K562 (cell line): Measurements from ENCODE around the gene CLEC4E. TPM values are rescaled to one million over a fixed set of nuclear protein-coding genes. Genes with fewer than 3 reads are reported as not detected.

Experiments
- ATAC-seq: fragments of 200-7000 bp; cut with Tn5 transposase; 3 replicates; pipeline ENCODE4 v1.9.1; 2020; ENCODE audit warnings: moderate library complexity
- BruUV-seq: library from RNA; stranded (reverse); fragments of 400-500 nt; replicated peaks from 2 replicates; lab custom pipeline; 2021; lab: Mats Ljungman, UMichigan
- CTCF ChIA-PET: fragments of 300-600 bp; formaldehyde crosslinking; extraction: SDS; loops from one replicate; lab custom pipeline; 2021; ENCODE audit warnings: low intra/inter-chr PET ratio; lab: Yijun Ruan, JAX
- POLR2A ChIA-PET: fragments of 300-600, 350-650 bp; sonication (Branson Sonifier 250); formaldehyde crosslinking; extraction: SDS; loops from one replicate; lab custom pipeline; 2021; ENCODE audit warnings: antibody characterized with exemption, inconsistent platforms; lab: Yijun Ruan, JAX
- DNase-seq, 4 experiments: peaks; one replicate each; pipeline versions ENCODE4 v3.0.0 to v3.0.0-alpha.2; 2011 to 2018; ENCODE audit warnings: low spot score in 3 of 4, mixed read lengths in 3 of 4; ENCODE audit errors: extremely low read depth in 1 of 4
- FAIRE-seq: peaks from 2 replicates; lab custom pipeline; 2011; peaks lifted over from hg19 to GRCh38; lab: Jason Lieb, UNC
- H2AFZ ChIP-seq: 2 replicates; pipeline ENCODE4 v1.6.0; 2011; ENCODE audit warnings: low read depth, low read length, control low read depth, inconsistent platforms
- H3K27ac ChIP-seq: fragments of 200-600 bp; 3 replicates; pipeline ENCODE4 v1.8.0; 2011; ENCODE audit warnings: low read depth, mild to moderate bottlenecking, control low read depth, inconsistent platforms, low read length, moderate library complexity, mixed read lengths; ENCODE audit errors: extremely low read depth
- H3K27me3 ChIP-seq, 2 experiments: fragments of 300-600 bp in 1 of 2; 2 replicates in 1 of 2; 3 replicates in 1 of 2; pipeline versions ENCODE4 v1.6.0 to v1.8.0; 2011; ENCODE audit warnings: inconsistent platforms in 2 of 2, low read length in 2 of 2, mild to moderate bottlenecking in 1 of 2, mixed read lengths in 1 of 2, moderate library complexity in 1 of 2; ENCODE audit not compliant: control insufficient read depth in 2 of 2, insufficient read depth in 2 of 2
- H3K36me3 ChIP-seq: fragments of 300-600 bp; 3 replicates; pipeline ENCODE4 v1.8.0; 2011; ENCODE audit warnings: mild to moderate bottlenecking, low read length, inconsistent platforms; ENCODE audit not compliant: control insufficient read depth, insufficient read depth
- H3K4me1 ChIP-seq, 2 experiments: fragments of 200-600 bp in 1 of 2; replicated peaks in 1 of 2; 2 replicates in 1 of 2; 3 replicates in 1 of 2; pipeline versions ENCODE4 v1.5.1 to v1.8.0; 2011; ENCODE audit warnings: inconsistent platforms in 2 of 2, low read length in 2 of 2, mild to moderate bottlenecking in 1 of 2, mixed read lengths in 1 of 2, moderate library complexity in 1 of 2; ENCODE audit not compliant: control insufficient read depth in 2 of 2, insufficient read depth in 2 of 2
- H3K4me2 ChIP-seq: 2 replicates; pipeline ENCODE4 v1.6.1; 2011; ENCODE audit warnings: low read length, control low read depth, inconsistent platforms, mixed read lengths; ENCODE audit not compliant: insufficient read depth
- H3K4me3 ChIP-seq: fragments of 200-600 bp; sonication (generic), shearing (Covaris generic); 2 replicates; pipeline ENCODE4 v1.5.1; 2016; ENCODE audit warnings: control low read depth, inconsistent platforms
- H3K79me2 ChIP-seq: fragments of 200-600 bp; 3 replicates; pipeline ENCODE4 v1.8.0; 2011; ENCODE audit warnings: low read length, inconsistent platforms; ENCODE audit not compliant: control insufficient read depth, insufficient read depth
- H3K9ac ChIP-seq, 2 experiments: 2 replicates each; pipeline versions ENCODE4 v1.6.0 to v1.6.1; 2011; ENCODE audit warnings: low read depth in 2 of 2, low read length in 2 of 2, control low read depth in 1 of 2, inconsistent platforms in 1 of 2, mild to moderate bottlenecking in 1 of 2, mixed read lengths in 1 of 2; ENCODE audit not compliant: insufficient read depth in 1 of 2
- H3K9me1 ChIP-seq: one replicate; pipeline ENCODE4 v1.6.0; 2011; ENCODE audit warnings: inconsistent platforms, mild to moderate bottlenecking, low read length, moderate library complexity; ENCODE audit not compliant: control insufficient read depth, insufficient read depth
- H3K9me3 ChIP-seq: replicated peaks from 2 replicates; pipeline ENCODE4 v1.5.1; 2011; ENCODE audit warnings: low read depth, low read length, inconsistent platforms; ENCODE audit not compliant: control insufficient read depth, insufficient read depth
- H4K20me1 ChIP-seq: replicated peaks from 2 replicates; pipeline ENCODE4 v1.6.1; 2011; ENCODE audit warnings: low read length, inconsistent platforms, mixed read lengths; ENCODE audit not compliant: control insufficient read depth, insufficient read depth
- ARID2 ChIP-seq: fragments of 450-650 bp; IDR thresholded peaks from 2 replicates; pipeline ENCODE4 v1.6.1; 2017; ENCODE audit warnings: antibody characterized with exemption, mild to moderate bottlenecking
- E2F6 ChIP-seq, 2 experiments: IDR thresholded peaks; 2 replicates each; pipeline ENCODE4 v1.6.1; 2011; ENCODE audit warnings: borderline replicate concordance in 1 of 2, control low read depth in 1 of 2, low read depth in 1 of 2, low read length in 1 of 2, mild to moderate bottlenecking in 1 of 2, mixed read lengths in 1 of 2, moderate library complexity in 1 of 2; ENCODE audit not compliant: insufficient read depth in 1 of 2, insufficient read length in 1 of 2, poor library complexity in 1 of 2, severe bottlenecking in 1 of 2; ENCODE audit errors: extremely low read depth in 1 of 2
- FOXA1 ChIP-seq: fragments of 450-650 bp; IDR thresholded peaks from 2 replicates; pipeline ENCODE4 v1.6.1; 2016; ENCODE audit warnings: mild to moderate bottlenecking, borderline replicate concordance
- XRCC5 ChIP-seq: fragments of 200-400 bp; formaldehyde crosslinking; IDR thresholded peaks from 2 replicates; pipeline ENCODE4 v1.6.1; 2017; ENCODE audit warnings: low read depth, mild to moderate bottlenecking, low read length
- ZNF764 ChIP-seq: fragments of 250-450 bp; sonication (Bioruptor Pico); IDR thresholded peaks from 2 replicates; pipeline ENCODE4 v1.4.0; 2020; ENCODE audit warnings: low read depth, mild to moderate bottlenecking, moderate library complexity
- ZNF780A ChIP-seq: fragments of 250-450 bp; sonication (Bioruptor Pico); IDR thresholded peaks from 2 replicates; pipeline ENCODE4 v1.5.0; 2021; ENCODE audit warnings: mild to moderate bottlenecking
- WGBS: fragments of 100-300 bp; shearing (Covaris generic); methylation state at CpG from one replicate; pipeline ENCODE4 v1.1.6; 2016; ENCODE audit warnings: low coverage, mixed read lengths; ENCODE audit not compliant: insufficient coverage; ENCODE audit errors: missing lambda C conversion rate; 5-methylcytosine and 5-hydroxymethylcytosine counted together
- in situ Hi-C: fragments of 300-500 bp; cut with MboI; formaldehyde crosslinking; loops from 4 replicates; pipeline ENCODE4 v1.15.0; 2018; ENCODE audit warnings: inconsistent platforms, mixed read lengths
- intact Hi-C: fragments of 100-400 bp; cut with micrococcal nuclease; formaldehyde crosslinking; loops from 2 replicates; pipeline ENCODE4 v1.14.2; 2022
- polyA plus RNA-seq, 8 experiments: library from polyadenylated mRNA; depleted of rRNA in 4 of 8; stranded (reverse) in 5 of 8; unstranded in 3 of 8; fragments of >200 nt; fragmentation: Nextera tagmentation in 2 of 8; fragmentation: Illumina TruSeq in 1 of 8; extraction: Ambion mirVana in 2 of 8; extraction: Trizol in 1 of 8; gene quantifications; 2 replicates each; pipeline versions ENCODE4 v1.2.1 to v1.2.3, GENCODE V29; 2011 to 2014; ENCODE audit warnings: inconsistent platforms in 1 of 8, missing spikeins in 1 of 8
- total RNA-seq, 7 experiments: library from RNA; depleted of rRNA in 6 of 7; stranded (reverse); fragments of >200 nt in 6 of 7; fragmentation: Illumina TruSeq in 2 of 7; extraction: Trizol in 2 of 7; gene quantifications; 2 replicates each; pipeline versions ENCODE4 v1.2.1 to v1.2.3, GENCODE V29; 2011 to 2021; ENCODE audit warnings: low replicate concordance in 1 of 7
- TF ChIP-seq, protein P1 (sequence below): fragments of 250-450 bp; sonication (Bioruptor Pico); IDR thresholded peaks from 2 replicates; pipeline ENCODE4 v1.4.0; 2020
- TF ChIP-seq, protein P2 (sequence below): fragments of 250-450 bp; sonication (Bioruptor Pico); IDR thresholded peaks from 2 replicates; pipeline ENCODE4 v1.5.0; 2020; ENCODE audit warnings: mild to moderate bottlenecking, borderline replicate concordance

The CLEC4E gene
- total and polyA plus RNA-seq, 9 of the 15 experiments (the other 6 are each of a cell fraction or from before 2014, with no cell fraction given): not detected

DNA sequence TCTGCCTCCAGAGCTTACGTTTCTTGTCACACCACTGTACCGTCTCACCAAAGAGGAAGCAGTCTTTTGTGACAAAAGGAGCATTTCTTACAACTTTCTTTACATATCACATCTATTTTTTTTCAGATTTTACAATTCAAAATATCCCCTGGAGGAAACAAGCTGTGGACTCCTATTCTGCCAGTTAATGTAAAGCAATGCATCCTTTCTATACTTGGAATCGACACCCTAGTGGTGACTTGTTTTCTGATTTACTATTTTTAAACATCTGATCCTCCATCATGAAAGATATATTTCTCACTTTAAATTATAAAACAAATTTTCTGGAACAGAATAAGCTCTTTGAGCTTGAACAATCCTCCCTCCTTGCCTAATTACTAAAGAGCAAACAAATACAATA is 37.2 kb upstream of the CLEC4E start:
- ChIA-PET POLR2A (no interaction called here), CTCF (no interaction called here)
- in situ Hi-C loops (no loop called here), intact Hi-C loops (no loop called here)
- H3K9me3 ChIP-seq: no peaks in the 10 kb centered on the region
- 2% methylated on average over 3 of the region's 3 CpGs for WGBS
- BruUV-seq: no TSS peak
- no peak overlapping the region for H3K27ac ChIP-seq
- H2AFZ ChIP-seq: no peak overlapping the region
- no peaks in the 10 kb centered on the region for H3K9me1 ChIP-seq
- no peaks in the 10 kb centered on the region for H4K20me1 ChIP-seq
- no peaks in the 10 kb centered on the region for H3K79me2 ChIP-seq
- H3K27me3 ChIP-seq: peaks cover 0 to 2% of the 10 kb centered on the region in 2 experiments; a peak in 3 of 5 replicates
- H3K4me2 ChIP-seq: no peak overlapping the region
- ATAC-seq: no peak
- no peak overlapping the region for H3K9ac ChIP-seq
- no peak for TF ChIP-seq ZNF764 (CRISPR knock-in tag)
- TF ChIP-seq, protein P1, sequence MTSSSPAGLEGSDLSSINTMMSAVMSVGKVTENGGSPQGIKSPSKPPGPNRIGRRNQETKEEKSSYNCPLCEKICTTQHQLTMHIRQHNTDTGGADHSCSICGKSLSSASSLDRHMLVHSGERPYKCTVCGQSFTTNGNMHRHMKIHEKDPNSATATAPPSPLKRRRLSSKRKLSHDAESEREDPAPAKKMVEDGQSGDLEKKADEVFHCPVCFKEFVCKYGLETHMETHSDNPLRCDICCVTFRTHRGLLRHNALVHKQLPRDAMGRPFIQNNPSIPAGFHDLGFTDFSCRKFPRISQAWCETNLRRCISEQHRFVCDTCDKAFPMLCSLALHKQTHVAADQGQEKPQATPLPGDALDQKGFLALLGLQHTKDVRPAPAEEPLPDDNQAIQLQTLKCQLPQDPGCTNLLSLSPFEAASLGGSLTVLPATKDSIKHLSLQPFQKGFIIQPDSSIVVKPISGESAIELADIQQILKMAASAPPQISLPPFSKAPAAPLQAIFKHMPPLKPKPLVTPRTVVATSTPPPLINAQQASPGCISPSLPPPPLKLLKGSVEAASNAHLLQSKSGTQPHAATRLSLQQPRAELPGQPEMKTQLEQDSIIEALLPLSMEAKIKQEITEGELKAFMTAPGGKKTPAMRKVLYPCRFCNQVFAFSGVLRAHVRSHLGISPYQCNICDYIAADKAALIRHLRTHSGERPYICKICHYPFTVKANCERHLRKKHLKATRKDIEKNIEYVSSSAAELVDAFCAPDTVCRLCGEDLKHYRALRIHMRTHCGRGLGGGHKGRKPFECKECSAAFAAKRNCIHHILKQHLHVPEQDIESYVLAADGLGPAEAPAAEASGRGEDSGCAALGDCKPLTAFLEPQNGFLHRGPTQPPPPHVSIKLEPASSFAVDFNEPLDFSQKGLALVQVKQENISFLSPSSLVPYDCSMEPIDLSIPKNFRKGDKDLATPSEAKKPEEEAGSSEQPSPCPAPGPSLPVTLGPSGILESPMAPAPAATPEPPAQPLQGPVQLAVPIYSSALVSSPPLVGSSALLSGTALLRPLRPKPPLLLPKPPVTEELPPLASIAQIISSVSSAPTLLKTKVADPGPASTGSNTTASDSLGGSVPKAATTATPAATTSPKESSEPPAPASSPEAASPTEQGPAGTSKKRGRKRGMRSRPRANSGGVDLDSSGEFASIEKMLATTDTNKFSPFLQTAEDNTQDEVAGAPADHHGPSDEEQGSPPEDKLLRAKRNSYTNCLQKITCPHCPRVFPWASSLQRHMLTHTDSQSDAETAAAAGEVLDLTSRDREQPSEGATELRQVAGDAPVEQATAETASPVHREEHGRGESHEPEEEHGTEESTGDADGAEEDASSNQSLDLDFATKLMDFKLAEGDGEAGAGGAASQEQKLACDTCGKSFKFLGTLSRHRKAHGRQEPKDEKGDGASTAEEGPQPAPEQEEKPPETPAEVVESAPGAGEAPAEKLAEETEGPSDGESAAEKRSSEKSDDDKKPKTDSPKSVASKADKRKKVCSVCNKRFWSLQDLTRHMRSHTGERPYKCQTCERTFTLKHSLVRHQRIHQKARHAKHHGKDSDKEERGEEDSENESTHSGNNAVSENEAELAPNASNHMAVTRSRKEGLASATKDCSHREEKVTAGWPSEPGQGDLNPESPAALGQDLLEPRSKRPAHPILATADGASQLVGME (CRISPR knock-in tag): no peak
- no peak for TF ChIP-seq FOXA1
- TF ChIP-seq ARID2: no peak
- TF ChIP-seq ZNF780A (CRISPR knock-in tag): no peak
- TF ChIP-seq, protein P2, sequence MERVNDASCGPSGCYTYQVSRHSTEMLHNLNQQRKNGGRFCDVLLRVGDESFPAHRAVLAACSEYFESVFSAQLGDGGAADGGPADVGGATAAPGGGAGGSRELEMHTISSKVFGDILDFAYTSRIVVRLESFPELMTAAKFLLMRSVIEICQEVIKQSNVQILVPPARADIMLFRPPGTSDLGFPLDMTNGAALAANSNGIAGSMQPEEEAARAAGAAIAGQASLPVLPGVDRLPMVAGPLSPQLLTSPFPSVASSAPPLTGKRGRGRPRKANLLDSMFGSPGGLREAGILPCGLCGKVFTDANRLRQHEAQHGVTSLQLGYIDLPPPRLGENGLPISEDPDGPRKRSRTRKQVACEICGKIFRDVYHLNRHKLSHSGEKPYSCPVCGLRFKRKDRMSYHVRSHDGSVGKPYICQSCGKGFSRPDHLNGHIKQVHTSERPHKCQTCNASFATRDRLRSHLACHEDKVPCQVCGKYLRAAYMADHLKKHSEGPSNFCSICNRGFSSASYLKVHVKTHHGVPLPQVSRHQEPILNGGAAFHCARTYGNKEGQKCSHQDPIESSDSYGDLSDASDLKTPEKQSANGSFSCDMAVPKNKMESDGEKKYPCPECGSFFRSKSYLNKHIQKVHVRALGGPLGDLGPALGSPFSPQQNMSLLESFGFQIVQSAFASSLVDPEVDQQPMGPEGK (CRISPR knock-in tag): no peak
- no peak for TF ChIP-seq E2F6 (IDR thresholded peaks at IDR 0.05; ENCODE audit: borderline replicate concordance in 1 of 2, extremely low read depth in 1 of 2, insufficient read depth in 1 of 2, insufficient read length in 1 of 2, low read depth in 1 of 2, low read length in 1 of 2, poor library complexity in 1 of 2, severe bottlenecking in 1 of 2)
- no peak for TF ChIP-seq XRCC5
- H3K4me1 ChIP-seq: no peaks in the 10 kb centered on the region
- DNase-seq: no peak
- H3K4me3 ChIP-seq: no peak overlapping the region
- no peaks in the 10 kb centered on the region for H3K36me3 ChIP-seq
- FAIRE-seq: no peak
